Dendritic cell treated with granulocyte-macrophage colony-stimulating factor and Interleukin-4, amounts not matched to agents 40 ng/mL and 50 ng/mL, for 4 days (primary cell): ENCODE data around the gene LIN28B.

Experiments
- H3K27ac Mint-ChIP-seq: one replicate; pipeline ENCODE4 v1.8.0; 2022; ENCODE audit warnings: mild to moderate bottlenecking, mixed read lengths
- H3K27me3 Mint-ChIP-seq: one replicate; pipeline ENCODE4 v1.8.0; 2022; ENCODE audit warnings: mild to moderate bottlenecking, mixed read lengths
- H3K36me3 Mint-ChIP-seq: one replicate; pipeline ENCODE4 v1.8.0; 2022; ENCODE audit warnings: low read depth, mixed read lengths
- H3K4me1 Mint-ChIP-seq: one replicate; pipeline ENCODE4 v1.8.0; 2022; ENCODE audit warnings: low read depth, mixed read lengths
- H3K4me3 Mint-ChIP-seq: one replicate; pipeline ENCODE4 v1.8.0; 2022; ENCODE audit warnings: mild to moderate bottlenecking, moderate library complexity, mixed read lengths
- H3K9me3 Mint-ChIP-seq: one replicate; pipeline ENCODE4 v1.8.0; 2022; ENCODE audit warnings: mixed read lengths
- intact Hi-C: fragments of 100-400 bp; cut with micrococcal nuclease; formaldehyde crosslinking; loops from one replicate; pipeline ENCODE4 v1.15.0; 2022

The LIN28B gene

GRCh38 chr6:104956731-104957294 lies at the start of gene LIN28B:
Gene LIN28B, plus strand, starts transcription at chr6:104957107. Its CDS starts 144 bp downstream, at chr6:104957251.
- intact Hi-C loops = no loop called here
- Mint-ChIP-seq H3K27me3 (peaks cover 65% of the 10 kb centered on the region), H3K4me1 (peaks cover 6% of the 10 kb centered on the region), H3K36me3 (no peaks in the 10 kb centered on the region), H3K4me3 (no peak within 1 kb of the TSS), H3K27ac (no peak within 1 kb of the TSS), H3K9me3 (no peaks in the 10 kb centered on the region)

- Mint-ChIP-seq H3K27ac (no peak overlapping the region), H3K27me3 (peaks cover 2% of the 10 kb centered on the region), H3K4me3 (no peak overlapping the region), H3K4me1 (no peaks in the 10 kb centered on the region), H3K9me3 (no peaks in the 10 kb centered on the region), H3K36me3 (no peaks in the 10 kb centered on the region)
- intact Hi-C loops = no loop called here
Measured at GRCh38 chr6:104908031-104908887, 48.6 kb upstream of the LIN28B start.

GRCh38 chr6:104908888-104909525 lies 47.9 kb upstream of the LIN28B start:
- Mint-ChIP-seq H3K9me3 (no peaks in the 10 kb centered on the region), H3K4me3 (no peak overlapping the region), H3K27me3 (peaks cover 2% of the 10 kb centered on the region), H3K4me1 (no peaks in the 10 kb centered on the region), H3K36me3 (no peaks in the 10 kb centered on the region), H3K27ac (no peak overlapping the region)
- intact Hi-C loops = no loop called here

- peaks cover 3% of the 10 kb centered on the region for H3K27me3 Mint-ChIP-seq
- no peaks in the 10 kb centered on the region for H3K36me3 Mint-ChIP-seq
- intact Hi-C loops = no loop called here
- no peak overlapping the region for H3K27ac Mint-ChIP-seq
- H3K9me3 Mint-ChIP-seq = no peaks in the 10 kb centered on the region
- H3K4me3 Mint-ChIP-seq = no peak overlapping the region
- no peaks in the 10 kb centered on the region for H3K4me1 Mint-ChIP-seq
Measured at GRCh38 chr6:104921896-104922295, 35.0 kb upstream of the LIN28B start.

- intact Hi-C loops = no loop called here
- Mint-ChIP-seq H3K36me3 (no peaks in the 10 kb centered on the region), H3K9me3 (no peaks in the 10 kb centered on the region)
Measured at GRCh38 chr6:104928141-104928540, 28.8 kb upstream of the LIN28B start.

GRCh38 chr6:104929353-104929752 lies 27.6 kb upstream of the LIN28B start:
- H3K4me3 Mint-ChIP-seq = no peak overlapping the region
- H3K36me3 Mint-ChIP-seq = no peaks in the 10 kb centered on the region
- peaks cover 5% of the 10 kb centered on the region for H3K27me3 Mint-ChIP-seq
- intact Hi-C loops = no loop called here
- H3K9me3 Mint-ChIP-seq = no peaks in the 10 kb centered on the region
- no peak overlapping the region for H3K27ac Mint-ChIP-seq
- H3K4me1 Mint-ChIP-seq = no peaks in the 10 kb centered on the region

More at GRCh38 chr6:104928141-104928540, 28.8 kb upstream of the LIN28B start:
- Mint-ChIP-seq H3K4me1 (no peaks in the 10 kb centered on the region), H3K27ac (no peak overlapping the region), H3K4me3 (no peak overlapping the region), H3K27me3 (peaks cover 5% of the 10 kb centered on the region)

- intact Hi-C loops = no loop called here
Measured at GRCh38 chr6:104930939-104931338, 26.0 kb upstream of the LIN28B start.

GRCh38 chr6:104936766-104937535 lies 20.0 kb upstream of the LIN28B start:
- intact Hi-C loops = no loop called here
- H3K4me3 Mint-ChIP-seq = no peak overlapping the region
- H3K9me3 Mint-ChIP-seq = no peaks in the 10 kb centered on the region
- peaks cover 12% of the 10 kb centered on the region for H3K4me1 Mint-ChIP-seq
- H3K27me3 Mint-ChIP-seq = peaks cover 39% of the 10 kb centered on the region
- H3K27ac Mint-ChIP-seq = no peak overlapping the region
- no peaks in the 10 kb centered on the region for H3K36me3 Mint-ChIP-seq

More at GRCh38 chr6:104930939-104931338, 26.0 kb upstream of the LIN28B start:
- H3K4me3 Mint-ChIP-seq = no peak overlapping the region
- H3K27me3 Mint-ChIP-seq = peaks cover 5% of the 10 kb centered on the region
- H3K9me3 Mint-ChIP-seq = no peaks in the 10 kb centered on the region
- H3K36me3 Mint-ChIP-seq = no peaks in the 10 kb centered on the region
- H3K4me1 Mint-ChIP-seq = no peaks in the 10 kb centered on the region
- no peak overlapping the region for H3K27ac Mint-ChIP-seq

GRCh38 chr6:104940238-104940892 lies 16.5 kb upstream of the LIN28B start:
- Mint-ChIP-seq H3K27ac (no peak overlapping the region), H3K9me3 (no peaks in the 10 kb centered on the region), H3K4me3 (peak overlapping the region; percentile 69), H3K36me3 (no peaks in the 10 kb centered on the region), H3K27me3 (peaks cover 42% of the 10 kb centered on the region), H3K4me1 (peaks cover 12% of the 10 kb centered on the region)
- intact Hi-C loops = loop anchor here (5.0 kb wide), 1 partner anchor 137 kb away; no protein-coding TSS in a partner anchor

GRCh38 chr6:104940893-104941728 lies 15.8 kb upstream of the LIN28B start:
- peaks cover 41% of the 10 kb centered on the region for H3K27me3 Mint-ChIP-seq
- peaks cover 12% of the 10 kb centered on the region for H3K4me1 Mint-ChIP-seq
- no peak overlapping the region for H3K27ac Mint-ChIP-seq
- intact Hi-C loops = loop anchor here (5.0 kb wide), 1 partner anchor 136 kb away; no protein-coding TSS in a partner anchor
- H3K36me3 Mint-ChIP-seq = no peaks in the 10 kb centered on the region
- no peaks in the 10 kb centered on the region for H3K9me3 Mint-ChIP-seq
- H3K4me3 Mint-ChIP-seq = peak overlapping the region; percentile 69

- peak overlapping the region; percentile 55 for H3K4me3 Mint-ChIP-seq
- H3K36me3 Mint-ChIP-seq = no peaks in the 10 kb centered on the region
- H3K9me3 Mint-ChIP-seq = no peaks in the 10 kb centered on the region
- peaks cover 12% of the 10 kb centered on the region for H3K4me1 Mint-ChIP-seq
- intact Hi-C loops = loop anchor here (5.0 kb wide), 1 partner anchor 136 kb away; no protein-coding TSS in a partner anchor
- peaks cover 37% of the 10 kb centered on the region for H3K27me3 Mint-ChIP-seq
- no peak overlapping the region for H3K27ac Mint-ChIP-seq
Measured at GRCh38 chr6:104941729-104942091, 15.2 kb upstream of the LIN28B start.

- H3K4me3 Mint-ChIP-seq = no peak overlapping the region
- H3K27ac Mint-ChIP-seq = no peak overlapping the region
- H3K4me1 Mint-ChIP-seq = peaks cover 12% of the 10 kb centered on the region
- intact Hi-C loops = loop anchor here (5.0 kb wide), 1 partner anchor 134 kb away; no protein-coding TSS in a partner anchor
- H3K27me3 Mint-ChIP-seq = peaks cover 28% of the 10 kb centered on the region
- no peaks in the 10 kb centered on the region for H3K36me3 Mint-ChIP-seq
- no peaks in the 10 kb centered on the region for H3K9me3 Mint-ChIP-seq
Measured at GRCh38 chr6:104943781-104944180, 13.1 kb upstream of the LIN28B start.
